WERI-Rb-1 (cell line): ENCODE measurements around the gene IGHMBP2.
"Not testable (repeated sequence)": the region's sequence is repeated elsewhere in the genome, so short reads cannot be mapped to it uniquely, and the experiment has no call there.

Experiments used
- DNase-seq: peaks from one replicate; pipeline ENCODE4 v3.0.0-alpha.2; 2020
- H3K27ac ChIP-seq: fragments of 250-450 bp; sonication (Bioruptor Pico); 2 replicates; pipeline ENCODE4 v1.5.1; 2020; ENCODE audit warnings: mild to moderate bottlenecking, moderate library complexity
- H3K27me3 ChIP-seq: fragments of 250-450 bp; sonication (Bioruptor Pico); 2 replicates; pipeline ENCODE4 v1.5.1; 2021; ENCODE audit warnings: mild to moderate bottlenecking, low read depth, moderate library complexity; ENCODE audit not compliant: insufficient read depth, severe bottlenecking
- H3K36me3 ChIP-seq: fragments of 250-450 bp; sonication (Bioruptor Pico); 2 replicates; pipeline ENCODE4 v1.5.1; 2020; ENCODE audit warnings: mild to moderate bottlenecking, moderate library complexity
- H3K4me3 ChIP-seq: 2 replicates; pipeline ENCODE4 v1.5.1; 2011; ENCODE audit warnings: low read depth, mild to moderate bottlenecking, control low read depth, low read length
- H3K9me3 ChIP-seq: fragments of 250-450 bp; sonication (Bioruptor Pico); 2 replicates; pipeline ENCODE4 v1.5.1; 2021; ENCODE audit warnings: mild to moderate bottlenecking, moderate library complexity; ENCODE audit not compliant: severe bottlenecking
- TF ChIP-seq, protein P1 (sequence below): IDR thresholded peaks from 2 replicates; pipeline ENCODE4 v1.5.1; 2011; ENCODE audit warnings: low read depth, mild to moderate bottlenecking, control low read depth, inconsistent platforms, low read length

Gene IGHMBP2

DNA sequence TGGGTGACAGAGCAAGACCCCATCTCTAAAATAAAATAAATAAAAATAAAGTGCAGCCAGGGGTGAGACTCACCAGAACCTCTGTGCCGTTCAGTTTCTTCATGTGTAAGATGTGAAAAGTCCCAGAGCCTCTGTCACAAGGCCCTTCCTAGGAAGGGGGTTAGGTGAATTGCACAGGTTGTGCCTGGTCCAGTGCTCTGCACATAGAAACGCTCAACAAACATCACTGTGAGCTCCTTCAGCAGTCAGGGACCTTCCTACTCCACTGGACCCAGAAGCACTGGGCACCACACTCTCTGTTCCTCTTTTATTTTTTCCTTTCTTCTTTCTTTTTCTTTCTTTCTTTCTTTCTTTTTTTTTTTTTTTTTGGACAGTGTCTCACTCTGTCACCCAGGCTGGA, 22.4 kb upstream of the IGHMBP2 start:
- Histone ChIP-seq H3K9me3 (no peaks in the 10 kb centered on the region), H3K36me3 (no peaks in the 10 kb centered on the region), H3K27ac (no peak overlapping the region), H3K4me3 (no peak overlapping the region), H3K27me3 (no peaks in the 10 kb centered on the region)
- TF ChIP-seq, protein P1, sequence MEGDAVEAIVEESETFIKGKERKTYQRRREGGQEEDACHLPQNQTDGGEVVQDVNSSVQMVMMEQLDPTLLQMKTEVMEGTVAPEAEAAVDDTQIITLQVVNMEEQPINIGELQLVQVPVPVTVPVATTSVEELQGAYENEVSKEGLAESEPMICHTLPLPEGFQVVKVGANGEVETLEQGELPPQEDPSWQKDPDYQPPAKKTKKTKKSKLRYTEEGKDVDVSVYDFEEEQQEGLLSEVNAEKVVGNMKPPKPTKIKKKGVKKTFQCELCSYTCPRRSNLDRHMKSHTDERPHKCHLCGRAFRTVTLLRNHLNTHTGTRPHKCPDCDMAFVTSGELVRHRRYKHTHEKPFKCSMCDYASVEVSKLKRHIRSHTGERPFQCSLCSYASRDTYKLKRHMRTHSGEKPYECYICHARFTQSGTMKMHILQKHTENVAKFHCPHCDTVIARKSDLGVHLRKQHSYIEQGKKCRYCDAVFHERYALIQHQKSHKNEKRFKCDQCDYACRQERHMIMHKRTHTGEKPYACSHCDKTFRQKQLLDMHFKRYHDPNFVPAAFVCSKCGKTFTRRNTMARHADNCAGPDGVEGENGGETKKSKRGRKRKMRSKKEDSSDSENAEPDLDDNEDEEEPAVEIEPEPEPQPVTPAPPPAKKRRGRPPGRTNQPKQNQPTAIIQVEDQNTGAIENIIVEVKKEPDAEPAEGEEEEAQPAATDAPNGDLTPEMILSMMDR, result no peak
- DNase-seq, result no peak

DNA sequence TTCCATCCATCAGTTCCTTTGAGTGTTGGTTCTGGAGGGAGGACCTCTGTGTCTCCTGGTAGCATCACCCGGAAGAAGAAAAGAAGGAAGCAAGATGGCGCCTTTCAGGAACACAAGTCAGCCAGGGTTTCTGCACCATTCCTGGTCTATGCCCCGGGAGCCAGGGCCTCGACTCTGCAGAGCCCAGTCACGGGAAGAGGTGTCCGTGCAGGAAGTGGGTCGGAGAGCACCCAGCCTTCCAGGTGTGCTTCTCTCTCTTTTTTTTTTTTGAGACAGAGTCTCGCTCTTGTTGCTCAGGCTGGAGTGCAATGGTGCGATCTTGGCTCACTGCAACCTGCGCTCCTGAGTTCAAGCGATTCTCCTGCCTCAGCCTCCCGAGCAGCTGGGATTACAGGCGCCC, 21.3 kb upstream of the IGHMBP2 start:
- Histone ChIP-seq H3K27ac (no peak overlapping the region), H3K36me3 (no peaks in the 10 kb centered on the region), H3K9me3 (no peaks in the 10 kb centered on the region), H3K27me3 (no peaks in the 10 kb centered on the region), H3K4me3 (no peak overlapping the region)
- TF ChIP-seq, protein P1, result no peak
- DNase-seq, result no peak

GRCh38 chr11:68884827-68885226, 18.9 kb upstream of the IGHMBP2 start:
- H3K9me3 ChIP-seq, DNase-seq, H3K27me3 ChIP-seq, H3K27ac ChIP-seq, H3K36me3 ChIP-seq, H3K4me3 ChIP-seq: not testable (repeated sequence)

GRCh38 chr11:68889948-68890446, 13.7 kb upstream of the IGHMBP2 start:
- Histone ChIP-seq H3K27ac (no peak overlapping the region), H3K27me3 (no peaks in the 10 kb centered on the region), H3K36me3 (peaks cover 46% of the 10 kb centered on the region), H3K9me3 (no peaks in the 10 kb centered on the region), H3K4me3 (no peak overlapping the region)
- peak; percentile 31 for DNase-seq
- TF ChIP-seq, protein P1, result peak; percentile 61

- Histone ChIP-seq H3K4me3 (no peak overlapping the region), H3K27ac (no peak overlapping the region)
These were observed 13.0 kb upstream of the IGHMBP2 start for GRCh38 chr11:68890490-68891231.

GRCh38 chr11:68891351-68891948, 12.2 kb upstream of the IGHMBP2 start:
- no peaks in the 10 kb centered on the region for H3K9me3 ChIP-seq
- H3K27me3 ChIP-seq, result no peaks in the 10 kb centered on the region
- H3K27ac ChIP-seq, result no peak overlapping the region
- TF ChIP-seq, protein P1, result no peak
- peaks cover 61% of the 10 kb centered on the region for H3K36me3 ChIP-seq
- H3K4me3 ChIP-seq, result no peak overlapping the region
- DNase-seq, result no peak

More at GRCh38 chr11:68890490-68891231, 13.0 kb upstream of the IGHMBP2 start:
- DNase-seq, result no peak
- H3K9me3 ChIP-seq, result no peaks in the 10 kb centered on the region
- H3K27me3 ChIP-seq, result no peaks in the 10 kb centered on the region
- TF ChIP-seq, protein P1, result no peak
- H3K36me3 ChIP-seq, result peaks cover 53% of the 10 kb centered on the region
